SK-N-SH (cell line): ENCODE results near the gene MACROD2. TPM values are rescaled to one million over a fixed set of nuclear protein-coding genes. Genes with fewer than 3 reads are reported as not detected.

Experiments used
- CTCF ChIA-PET: fragments of 300-600, 350-600 bp; formaldehyde crosslinking; extraction: SDS; loops from one replicate; lab custom pipeline; 2021; lab: Yijun Ruan, JAX
- POLR2A ChIA-PET: fragments of 350-600 bp; sonication (Branson Sonifier 250); formaldehyde crosslinking; extraction: SDS; loops from one replicate; lab custom pipeline; 2020; ENCODE audit warnings: antibody characterized with exemption, inconsistent platforms; lab: Yijun Ruan, JAX
- DNase-seq: peaks from one replicate; pipeline ENCODE4 v3.0.0; 2012
- H2AFZ ChIP-seq: fragments of 200-600 bp; sonication (generic); 2 replicates; pipeline ENCODE4 v1.8.1; 2016; ENCODE audit warnings: antibody characterized with exemption, mild to moderate bottlenecking, low read depth
- H3F3A ChIP-seq: fragments of 200-600 bp; sonication (generic); replicated peaks from 2 replicates; pipeline ENCODE3; 2016; ENCODE audit warnings: antibody characterized with exemption, mild to moderate bottlenecking; ENCODE audit not compliant: insufficient read depth
- H3K27ac ChIP-seq, 2 experiments: fragments of 200-500 bp in 1 of 2; fragments of 200-600 bp in 1 of 2; sonication (Bioruptor generic) in 1 of 2; sonication (generic), shearing (Covaris generic) in 1 of 2; 2 replicates each; pipeline versions ENCODE4 v1.5.1 to v1.6.1; 2014 to 2016; ENCODE audit warnings: low read depth in 2 of 2, inconsistent platforms in 1 of 2, low read length in 1 of 2, mild to moderate bottlenecking in 1 of 2, mixed read lengths in 1 of 2
- H3K27me3 ChIP-seq: fragments of 200-600 bp; sonication (generic), shearing (Covaris generic); 2 replicates; pipeline ENCODE4 v1.6.1; 2016; ENCODE audit warnings: mixed run types; ENCODE audit not compliant: insufficient read depth
- H3K36me3 ChIP-seq, 2 experiments: fragments of 200-500 bp in 1 of 2; fragments of 200-600 bp in 1 of 2; sonication (Bioruptor generic) in 1 of 2; sonication (generic) in 1 of 2; replicated peaks in 1 of 2; 2 replicates each; pipeline versions ENCODE3 to v1.5.1; 2014 to 2016; ENCODE audit warnings: low read length in 1 of 2, mild to moderate bottlenecking in 1 of 2; ENCODE audit not compliant: insufficient read depth in 2 of 2, control insufficient read depth in 1 of 2
- H3K4me1 ChIP-seq, 2 experiments: fragments of 200-500 bp in 1 of 2; fragments of 200-600 bp in 1 of 2; sonication (Bioruptor generic) in 1 of 2; sonication (generic), shearing (Covaris generic) in 1 of 2; 2 replicates each; pipeline versions ENCODE4 v1.5.1 to v1.6.1; 2014 to 2016; ENCODE audit warnings: low read depth in 1 of 2, low read length in 1 of 2, mixed run types in 1 of 2; ENCODE audit not compliant: insufficient read depth in 2 of 2, control insufficient read depth in 1 of 2
- H3K4me2 ChIP-seq: fragments of 200-600 bp; sonication (generic), shearing (Covaris generic); 2 replicates; pipeline ENCODE4 v1.6.1; 2017; ENCODE audit warnings: mixed run types
- H3K4me3 ChIP-seq, 2 experiments: fragments of 200-500 bp in 1 of 2; fragments of 200-600 bp in 1 of 2; sonication (Bioruptor generic) in 1 of 2; sonication (generic), shearing (Covaris generic) in 1 of 2; 2 replicates each; pipeline versions ENCODE4 v1.5.1 to v1.8.1; 2014 to 2016; ENCODE audit warnings: low read depth in 2 of 2, inconsistent platforms in 1 of 2, low read length in 1 of 2, mild to moderate bottlenecking in 1 of 2, mixed read lengths in 1 of 2, moderate library complexity in 1 of 2
- H3K79me2 ChIP-seq: fragments of 200-600 bp; sonication (generic); 2 replicates; pipeline ENCODE4 v1.8.1; 2017; ENCODE audit warnings: mild to moderate bottlenecking; ENCODE audit not compliant: insufficient read depth
- H3K9ac ChIP-seq: fragments of 200-600 bp; sonication (generic); 2 replicates; pipeline ENCODE4 v1.6.1; 2017; ENCODE audit warnings: mixed run types
- H3K9me2 ChIP-seq: fragments of 200-600 bp; sonication (generic); 2 replicates; pipeline ENCODE4 v1.6.1; 2017; ENCODE audit warnings: mixed run types
- H3K9me3 ChIP-seq: fragments of 200-600 bp; sonication (generic); 2 replicates; pipeline ENCODE4 v1.6.1; 2017; ENCODE audit warnings: mixed run types, mild to moderate bottlenecking, moderate library complexity
- H4K20me1 ChIP-seq: fragments of 200-600 bp; sonication (generic); 2 replicates; pipeline ENCODE4 v1.6.1; 2017; ENCODE audit warnings: mild to moderate bottlenecking, mixed run types; ENCODE audit not compliant: insufficient read depth
- ELF1 ChIP-seq: IDR thresholded peaks from 2 replicates; pipeline ENCODE4 v1.4.0; 2012
- FOSL2 ChIP-seq: IDR thresholded peaks from 2 replicates; pipeline ENCODE4 v1.4.0; 2012; ENCODE audit warnings: low read depth, mild to moderate bottlenecking, moderate library complexity, borderline replicate concordance
- FOXJ3 ChIP-seq: sonication (generic); formaldehyde crosslinking; IDR thresholded peaks from 2 replicates; pipeline ENCODE4 v1.5.1; 2020; ENCODE audit warnings: mild to moderate bottlenecking, missing genetic modification reagents
- FOXM1 ChIP-seq: IDR thresholded peaks from 2 replicates; pipeline ENCODE4 v1.4.0; 2012; ENCODE audit warnings: low read depth, mild to moderate bottlenecking
- GATA2 ChIP-seq: sonication (generic); formaldehyde crosslinking; IDR thresholded peaks from 2 replicates; pipeline ENCODE4 v1.5.0; 2020; ENCODE audit warnings: mild to moderate bottlenecking, missing genetic modification reagents
- JUND ChIP-seq: IDR thresholded peaks from 2 replicates; pipeline ENCODE4 v1.4.0; 2012
- NRF1 ChIP-seq: IDR thresholded peaks from 2 replicates; pipeline ENCODE4 v1.6.1; 2012; ENCODE audit warnings: low read depth, mild to moderate bottlenecking, low read length
- RAD21 ChIP-seq: IDR thresholded peaks from 2 replicates; pipeline ENCODE4 v1.6.1; 2012; ENCODE audit warnings: mild to moderate bottlenecking, low read length
- RFX5 ChIP-seq: IDR thresholded peaks from 2 replicates; pipeline ENCODE4 v1.6.1; 2012; ENCODE audit warnings: mild to moderate bottlenecking, improper control_type of control experiment, low read length
- RXRA ChIP-seq: IDR thresholded peaks from 2 replicates; pipeline ENCODE4 v1.4.0; 2012; ENCODE audit warnings: low read depth, mild to moderate bottlenecking, borderline replicate concordance
- SIN3A ChIP-seq: IDR thresholded peaks from 2 replicates; pipeline ENCODE4 v1.6.1; 2012; ENCODE audit warnings: low read depth, mild to moderate bottlenecking, low read length, moderate library complexity, borderline replicate concordance
- TAF1 ChIP-seq: IDR thresholded peaks from 2 replicates; pipeline ENCODE4 v1.6.1; 2012; ENCODE audit warnings: low read depth, mild to moderate bottlenecking, low read length, moderate library complexity, borderline replicate concordance
- TEAD4 ChIP-seq: IDR thresholded peaks from 2 replicates; pipeline ENCODE4 v1.4.0; 2012; ENCODE audit warnings: mild to moderate bottlenecking, borderline replicate concordance; ENCODE audit not compliant: insufficient read depth
- WGBS: methylation state at CpG from one replicate; pipeline ENCODE4 v1.1.6; 2017; ENCODE audit warnings: low lambda C conversion rate; 5-methylcytosine and 5-hydroxymethylcytosine counted together
- polyA plus RNA-seq, 3 experiments: library from polyadenylated mRNA; depleted of rRNA; stranded (reverse); fragments of >200 nt; gene quantifications; 2 replicates each; pipeline ENCODE4 v1.2.3, GENCODE V29; 2012
- TF ChIP-seq, protein P1 (sequence below): IDR thresholded peaks from 2 replicates; pipeline ENCODE4 v1.4.0; 2012; ENCODE audit warnings: low read depth
- TF ChIP-seq, protein P2 (sequence below): fragments of 200-600 bp; sonication (generic); IDR thresholded peaks from 2 replicates; pipeline ENCODE4 v1.6.1; 2017; ENCODE audit warnings: antibody characterized with exemption, mild to moderate bottlenecking, moderate library complexity

The MACROD2 gene
- polyA plus RNA-seq, 1 of the 3 experiments (the other 2 are of a cell fraction): 0.33 TPM

DNA sequence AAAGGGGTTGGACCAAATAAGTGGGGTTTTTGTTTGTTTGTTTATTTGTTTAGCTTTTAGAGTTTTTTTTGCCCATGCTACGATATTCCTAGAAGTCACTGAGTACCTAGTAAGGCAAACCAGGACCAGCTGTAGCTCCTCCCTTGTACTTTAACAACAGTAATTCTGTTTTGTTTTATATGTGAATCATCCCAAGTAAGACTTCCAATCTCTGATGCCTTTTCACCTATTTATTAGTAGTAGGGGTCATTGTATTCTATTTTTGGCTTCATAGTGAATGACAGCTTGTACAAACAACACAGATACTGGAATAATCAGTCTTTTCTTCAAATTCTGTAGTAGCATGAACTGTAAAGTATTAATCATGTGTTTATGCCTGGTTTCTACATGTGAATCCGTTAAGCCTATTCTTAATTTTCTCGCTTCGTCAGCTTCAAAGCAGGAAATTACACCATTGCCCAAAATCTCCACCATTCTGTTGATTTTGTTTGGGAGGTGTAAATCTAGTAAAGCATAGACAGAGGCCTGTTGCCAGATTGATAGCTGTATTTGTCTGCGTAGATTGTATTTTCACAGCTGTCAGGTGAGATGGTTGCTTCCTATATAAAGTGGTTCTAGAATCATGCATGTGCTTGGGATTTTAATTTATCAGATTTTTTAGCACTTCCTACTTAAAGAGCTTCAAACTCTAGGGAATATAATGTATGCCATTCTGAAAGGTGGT is 493.6 kb downstream of the MACROD2 start:
- no peak overlapping the region for H3K4me3 ChIP-seq
- H3K4me1 ChIP-seq: no peaks in the 10 kb centered on the region
- H2AFZ ChIP-seq: no peak overlapping the region
- H3K27me3 ChIP-seq: no peaks in the 10 kb centered on the region
- no peak overlapping the region for H3K4me2 ChIP-seq
- TF ChIP-seq FOSL2 (no peak), TAF1 (no peak), NRF1 (no peak), FOXJ3 (no peak), SIN3A (no peak), TEAD4 (no peak), RXRA (no peak), JUND (no peak)
- TF ChIP-seq, protein P1, sequence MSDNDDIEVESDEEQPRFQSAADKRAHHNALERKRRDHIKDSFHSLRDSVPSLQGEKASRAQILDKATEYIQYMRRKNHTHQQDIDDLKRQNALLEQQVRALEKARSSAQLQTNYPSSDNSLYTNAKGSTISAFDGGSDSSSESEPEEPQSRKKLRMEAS: no peak
- no peaks in the 10 kb centered on the region for H3K36me3 ChIP-seq
- H3K9me3 ChIP-seq: no peaks in the 10 kb centered on the region
- DNase-seq: no peak
- no peaks in the 10 kb centered on the region for H3K79me2 ChIP-seq
- ChIA-PET POLR2A (no interaction called here), CTCF (no interaction called here)
- no peak overlapping the region for H3K9ac ChIP-seq
- no peaks in the 10 kb centered on the region for H4K20me1 ChIP-seq
- 84% methylated on average over 5 of the region's 5 CpGs for WGBS
- H3K27ac ChIP-seq: no peak overlapping the region
- no peaks in the 10 kb centered on the region for H3K9me2 ChIP-seq
- H3F3A ChIP-seq: no peaks in the 10 kb centered on the region

DNA sequence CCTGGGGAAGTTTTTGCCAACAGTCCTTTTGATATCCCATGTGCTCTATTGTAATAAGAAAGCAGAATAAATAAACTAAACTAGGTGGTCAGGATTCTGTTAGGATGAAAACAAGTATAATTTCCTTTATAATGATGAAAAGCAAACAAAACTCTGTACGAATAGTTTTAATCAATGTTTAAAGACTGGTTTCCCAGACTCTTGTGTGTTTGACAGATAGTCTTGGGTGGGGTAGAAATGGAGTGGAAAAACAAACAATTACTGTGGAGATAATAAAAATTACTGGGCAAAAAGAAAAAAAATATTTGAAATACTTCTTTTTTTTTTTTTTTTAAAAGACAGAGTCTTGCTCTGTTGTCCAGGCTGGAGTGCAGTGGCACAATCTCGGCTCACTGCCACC is 494.2 kb downstream of the MACROD2 start:
- POLR2A ChIA-PET: no interaction called here
- Histone ChIP-seq H3K9ac (no peak overlapping the region), H3K4me2 (no peak overlapping the region), H3K27ac (no peak overlapping the region), H3K36me3 (no peaks in the 10 kb centered on the region), H4K20me1 (no peaks in the 10 kb centered on the region), H3K9me2 (no peaks in the 10 kb centered on the region), H3K9me3 (no peaks in the 10 kb centered on the region), H2AFZ (no peak overlapping the region), H3K79me2 (no peaks in the 10 kb centered on the region), H3K4me3 (no peak overlapping the region), H3K4me1 (no peaks in the 10 kb centered on the region), H3K27me3 (no peaks in the 10 kb centered on the region)
- 55% methylated on average over 2 of the region's 2 CpGs for WGBS
- no peak for DNase-seq
- CTCF ChIA-PET: no interaction called here
- TF ChIP-seq NRF1 (no peak), FOXJ3 (no peak), TEAD4 (no peak), FOXM1 (no peak), TAF1 (no peak), GATA2 (no peak), ELF1 (no peak), RAD21 (no peak), RFX5 (no peak)
- TF ChIP-seq, protein P2, sequence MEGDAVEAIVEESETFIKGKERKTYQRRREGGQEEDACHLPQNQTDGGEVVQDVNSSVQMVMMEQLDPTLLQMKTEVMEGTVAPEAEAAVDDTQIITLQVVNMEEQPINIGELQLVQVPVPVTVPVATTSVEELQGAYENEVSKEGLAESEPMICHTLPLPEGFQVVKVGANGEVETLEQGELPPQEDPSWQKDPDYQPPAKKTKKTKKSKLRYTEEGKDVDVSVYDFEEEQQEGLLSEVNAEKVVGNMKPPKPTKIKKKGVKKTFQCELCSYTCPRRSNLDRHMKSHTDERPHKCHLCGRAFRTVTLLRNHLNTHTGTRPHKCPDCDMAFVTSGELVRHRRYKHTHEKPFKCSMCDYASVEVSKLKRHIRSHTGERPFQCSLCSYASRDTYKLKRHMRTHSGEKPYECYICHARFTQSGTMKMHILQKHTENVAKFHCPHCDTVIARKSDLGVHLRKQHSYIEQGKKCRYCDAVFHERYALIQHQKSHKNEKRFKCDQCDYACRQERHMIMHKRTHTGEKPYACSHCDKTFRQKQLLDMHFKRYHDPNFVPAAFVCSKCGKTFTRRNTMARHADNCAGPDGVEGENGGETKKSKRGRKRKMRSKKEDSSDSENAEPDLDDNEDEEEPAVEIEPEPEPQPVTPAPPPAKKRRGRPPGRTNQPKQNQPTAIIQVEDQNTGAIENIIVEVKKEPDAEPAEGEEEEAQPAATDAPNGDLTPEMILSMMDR: no peak
- TF ChIP-seq, protein P1: no peak
- TF ChIP-seq, all 33 proteins: peak for 0
- H3F3A ChIP-seq: no peaks in the 10 kb centered on the region
